Measurements from ENCODE around the gene PREX1.
"Not testable (repeated sequence)": the region's sequence is repeated elsewhere in the genome, so short reads cannot be mapped to it uniquely, and the experiment has no call there.

PREX1 gene

GRCh38 chr20:48599748-48600469 is 227.9 kb downstream of the PREX1 start:
- in situ Hi-C loops (cut with MboI; ENCODE audit: low sequenced_read_pairs) = loop anchor here (25.0 kb wide), 1 partner anchor 1388 kb away; no protein-coding TSS in a partner anchor

DNA sequence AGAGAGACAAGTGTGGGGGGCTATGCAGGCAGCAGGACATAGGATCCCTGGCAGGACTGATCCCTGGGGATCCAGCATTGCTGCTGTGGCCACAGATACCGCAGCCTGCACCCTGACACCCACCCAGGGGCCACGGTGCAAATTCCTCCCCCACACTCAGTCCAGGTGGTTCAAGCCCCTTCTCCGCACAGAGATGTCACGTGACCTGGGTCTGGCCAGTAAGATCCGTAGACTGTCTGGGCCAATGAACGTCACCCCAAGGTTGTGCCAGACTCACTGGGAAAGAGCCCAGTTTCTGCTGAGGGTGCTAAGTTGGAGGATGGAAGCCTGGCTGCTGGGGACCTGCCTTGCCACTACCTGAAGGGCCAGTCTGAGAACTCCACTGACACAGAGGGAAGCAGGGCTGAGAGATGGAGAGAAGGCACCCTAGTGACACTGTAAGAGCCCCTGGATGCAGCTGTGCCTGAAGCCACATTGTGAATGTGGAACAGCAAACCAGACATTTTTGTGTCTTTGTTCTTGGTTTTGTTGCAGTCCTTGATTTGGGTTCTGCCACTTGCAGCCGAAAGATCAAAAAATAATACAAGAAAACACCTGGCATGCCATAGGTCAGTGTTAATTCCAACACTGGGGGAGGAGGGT is 228.6 kb downstream of the PREX1 start:
- in situ Hi-C loops (cut with MboI; ENCODE audit: low sequenced_read_pairs) = no loop called here

- in situ Hi-C loops (cut with MboI; ENCODE audit: low sequenced_read_pairs) = not testable (repeated sequence)
Observed at GRCh38 chr20:48598303-48598941, 229.4 kb downstream of the PREX1 start.

DNA sequence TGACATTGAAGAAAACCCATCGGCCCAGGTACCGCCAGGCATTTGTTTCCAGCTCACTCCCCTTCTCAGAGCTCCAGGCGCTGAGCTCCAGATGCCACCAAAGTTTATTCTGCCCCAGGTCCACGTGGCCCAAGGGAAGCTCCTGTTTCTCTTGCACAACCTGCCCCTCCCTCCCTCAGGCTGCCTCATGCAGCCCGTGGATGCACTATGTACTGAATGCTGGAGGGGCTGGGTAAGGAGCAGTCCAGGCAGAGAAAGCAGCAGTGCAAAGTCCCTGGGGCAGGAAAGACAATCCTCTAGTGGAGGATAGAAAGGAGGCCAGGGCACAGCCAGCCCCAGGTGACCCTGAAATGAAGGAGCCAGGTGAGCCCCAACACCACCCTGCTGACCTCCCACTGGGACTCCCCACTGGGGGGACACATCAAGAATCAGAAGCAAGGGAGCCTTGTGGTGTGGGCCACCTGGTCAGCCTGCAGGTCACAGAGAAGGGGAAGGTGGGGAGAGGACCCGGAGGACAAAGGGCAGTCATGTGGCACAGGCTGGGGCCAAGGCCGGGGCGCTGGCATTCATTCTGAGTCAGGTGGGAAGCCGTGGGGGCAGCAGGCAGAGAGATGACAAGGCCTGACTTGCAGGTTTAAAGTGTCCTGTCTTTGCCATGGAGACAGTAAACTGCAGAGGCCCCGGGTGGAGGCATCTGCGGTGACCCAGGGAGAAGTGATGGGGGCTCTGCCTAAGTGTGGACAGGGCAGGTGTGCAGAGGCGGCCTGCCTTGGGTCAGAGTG is 230.1 kb downstream of the PREX1 start:
- in situ Hi-C loops (cut with MboI; ENCODE audit: low sequenced_read_pairs) = no loop called here

- in situ Hi-C loops (cut with MboI; ENCODE audit: low sequenced_read_pairs) = no loop called here
Observed at GRCh38 chr20:48596334-48596898, 231.4 kb downstream of the PREX1 start.

DNA sequence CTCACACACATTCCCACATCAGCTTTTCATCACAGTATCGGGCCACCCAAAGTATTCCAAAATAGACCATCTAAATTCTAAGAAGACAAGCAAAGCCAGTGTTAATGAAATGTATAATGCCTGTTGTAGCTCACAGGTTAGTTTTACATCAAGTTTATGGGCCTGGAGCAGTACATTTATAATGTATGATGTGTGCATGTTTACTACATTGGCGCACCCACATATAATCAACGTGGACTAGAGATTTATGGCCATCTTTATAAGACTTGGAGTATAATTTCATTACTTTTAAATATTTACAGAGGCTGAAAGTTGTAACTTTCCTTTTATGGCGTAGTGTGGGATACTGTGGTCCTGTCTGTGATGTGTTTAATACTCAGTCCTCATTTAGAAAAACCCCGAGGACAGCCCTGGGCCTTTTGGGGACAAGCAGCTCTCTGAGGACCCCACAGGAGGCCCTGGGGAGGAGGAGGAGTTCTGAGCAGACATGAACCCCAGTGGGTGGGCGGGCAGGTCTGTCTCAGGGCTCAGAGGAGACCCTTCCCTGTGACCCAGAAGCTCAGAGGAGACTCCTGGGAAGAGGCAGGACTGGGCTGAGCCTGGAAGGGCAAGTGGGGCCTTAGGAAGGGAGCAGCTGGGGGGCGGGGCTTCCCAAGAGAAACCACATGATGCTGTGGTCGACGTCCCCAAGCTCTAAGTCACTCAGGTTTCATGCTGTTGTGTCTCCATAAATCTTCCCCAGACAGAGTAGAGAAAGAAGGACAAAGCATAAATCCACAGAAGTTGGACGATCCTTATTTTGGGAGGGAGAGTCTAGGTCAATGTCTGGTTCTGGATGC is 232.1 kb downstream of the PREX1 start:
- in situ Hi-C loops (cut with MboI; ENCODE audit: low sequenced_read_pairs) = no loop called here

GRCh38 chr20:48594533-48594932 is 233.3 kb downstream of the PREX1 start:
- in situ Hi-C loops (cut with MboI; ENCODE audit: low sequenced_read_pairs) = no loop called here

DNA sequence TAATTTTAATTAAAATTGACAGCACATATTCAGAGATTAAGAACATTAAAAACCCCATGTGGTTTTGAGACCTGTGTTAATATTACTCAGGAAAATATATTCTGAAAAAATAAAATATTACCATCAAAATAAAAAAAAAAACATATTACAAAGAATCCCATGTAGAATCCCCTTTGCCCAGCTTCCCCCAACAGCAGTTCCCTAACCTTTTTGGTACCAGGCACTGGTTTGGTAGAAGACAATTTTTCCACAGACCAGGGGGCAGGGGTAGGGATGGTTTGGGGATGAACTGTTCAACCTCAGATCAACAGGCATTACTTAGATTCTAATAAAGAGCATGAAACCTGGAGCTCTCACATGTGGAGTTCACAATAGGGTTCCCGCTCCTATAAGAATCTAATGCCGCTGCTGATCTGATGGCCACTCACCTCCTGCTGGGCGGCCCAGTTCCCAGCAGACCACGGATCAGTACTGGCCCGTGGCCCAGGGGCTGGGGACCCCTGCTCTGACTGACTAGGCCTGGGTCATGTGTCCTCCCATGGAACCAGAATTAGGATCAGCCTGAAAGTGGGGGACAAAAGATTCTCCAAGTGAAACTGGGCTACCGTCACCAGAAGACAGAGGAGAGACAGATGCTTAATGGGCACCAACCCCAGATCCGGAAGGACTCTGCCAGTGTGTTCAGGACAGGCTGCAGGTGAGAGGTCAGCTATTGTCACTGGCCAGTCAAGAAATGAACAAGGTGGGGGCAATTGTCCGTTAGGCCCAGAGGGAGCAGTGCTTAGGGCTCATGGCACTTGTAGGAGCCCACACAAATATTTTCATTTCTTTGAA is 235.5 kb downstream of the PREX1 start:
- in situ Hi-C loops (cut with MboI; ENCODE audit: low sequenced_read_pairs) = no loop called here

GRCh38 chr20:48586730-48587129 is 241.1 kb downstream of the PREX1 start:
- in situ Hi-C loops (cut with MboI; ENCODE audit: low sequenced_read_pairs) = no loop called here

- in situ Hi-C loops (cut with MboI; ENCODE audit: low sequenced_read_pairs) = no loop called here
Observed at GRCh38 chr20:48585061-48585870, 242.5 kb downstream of the PREX1 start.

GRCh38 chr20:48584391-48585060 is 243.3 kb downstream of the PREX1 start:
- in situ Hi-C loops (cut with MboI; ENCODE audit: low sequenced_read_pairs) = no loop called here

GRCh38 chr20:48583801-48584200 is 244.0 kb downstream of the PREX1 start:
- in situ Hi-C loops (cut with MboI; ENCODE audit: low sequenced_read_pairs) = no loop called here

DNA sequence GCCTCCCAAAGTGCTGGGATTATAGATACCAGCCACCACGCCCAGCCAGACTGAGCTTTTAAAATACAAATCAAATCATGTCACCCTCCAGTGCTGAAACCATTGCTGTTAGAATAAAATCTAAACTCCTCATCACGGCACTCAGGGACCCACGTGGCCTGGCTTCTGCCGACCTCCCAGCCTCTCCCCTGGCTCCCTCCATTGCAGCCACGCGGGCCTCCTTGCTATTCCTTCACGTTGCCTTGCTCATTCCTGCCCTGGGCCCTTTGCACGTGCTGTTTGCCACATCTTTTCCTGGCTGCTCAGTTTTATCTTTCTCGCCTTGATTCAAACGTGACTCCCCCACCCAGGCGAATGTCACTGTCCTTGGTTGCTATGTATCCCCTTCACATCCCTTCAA is 244.6 kb downstream of the PREX1 start:
- in situ Hi-C loops (cut with MboI; ENCODE audit: low sequenced_read_pairs) = no loop called here

DNA sequence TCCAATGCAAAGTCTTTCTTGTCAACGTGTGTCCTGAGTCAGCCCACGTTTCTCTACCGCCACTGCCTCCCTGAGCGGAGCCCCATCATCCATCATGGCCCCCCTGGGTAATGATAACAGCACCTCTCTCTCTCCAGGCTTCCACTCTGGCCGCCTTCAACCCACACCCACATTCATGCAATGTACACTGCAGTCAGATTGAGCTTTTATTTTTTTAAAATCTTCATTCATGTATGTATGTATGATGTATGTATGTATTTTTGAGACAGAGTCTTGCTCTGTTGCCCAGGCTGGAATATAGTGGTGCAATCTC is 245.2 kb downstream of the PREX1 start:
- in situ Hi-C loops (cut with MboI; ENCODE audit: low sequenced_read_pairs) = no loop called here

DNA sequence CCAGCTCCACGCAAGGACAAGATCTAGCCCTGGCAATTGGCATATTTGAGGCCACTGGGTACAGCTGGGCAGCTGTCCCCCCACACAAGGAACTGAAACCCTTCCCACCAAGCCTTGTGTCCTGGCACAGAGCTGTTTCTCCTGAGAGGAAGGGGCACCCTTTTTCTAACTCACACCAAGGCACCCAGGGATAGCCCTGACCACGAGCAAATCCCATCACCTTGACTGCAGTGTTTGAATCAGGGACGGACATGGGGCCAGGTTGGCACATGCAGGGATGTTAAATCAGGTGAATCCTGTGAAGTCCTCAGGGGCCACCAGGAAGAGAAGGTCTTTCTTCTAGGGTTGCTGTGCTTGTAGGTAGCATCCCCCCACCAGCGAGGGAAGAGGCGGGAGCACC is 246.6 kb downstream of the PREX1 start:
- in situ Hi-C loops (cut with MboI; ENCODE audit: low sequenced_read_pairs) = no loop called here

GRCh38 chr20:48578397-48579098 is 249.3 kb downstream of the PREX1 start:
- in situ Hi-C loops (cut with MboI; ENCODE audit: low sequenced_read_pairs) = no loop called here

DNA sequence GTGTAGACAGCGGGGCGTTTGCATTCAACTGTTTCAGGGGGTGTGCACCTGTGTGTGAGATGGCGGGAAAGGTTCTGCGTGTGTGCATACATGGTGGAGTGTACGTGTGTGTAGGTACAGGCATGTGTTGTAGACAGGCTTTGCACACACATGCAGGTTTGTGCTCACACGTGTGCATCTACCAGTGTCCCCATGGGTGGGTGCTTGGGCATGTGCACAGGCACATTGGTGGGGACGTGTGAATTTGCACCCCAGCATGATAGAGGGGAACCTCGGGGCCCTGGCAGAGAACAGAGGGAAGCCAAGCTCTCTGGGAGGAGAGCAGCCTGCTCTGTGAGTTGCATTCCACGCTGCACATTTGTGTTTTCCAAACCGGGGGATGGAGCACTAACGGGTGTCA is 250.2 kb downstream of the PREX1 start:
- in situ Hi-C loops (cut with MboI; ENCODE audit: low sequenced_read_pairs) = no loop called here
